PFSK-1 (cell line): ENCODE results near the gene SLC5A3.

ENCODE experiments used
- SIN3A ChIP-seq: IDR thresholded peaks from 2 replicates; pipeline ENCODE4 v1.6.1; 2012; ENCODE audit warnings: mild to moderate bottlenecking, low read length, moderate library complexity, borderline replicate concordance; ENCODE audit not compliant: insufficient read depth
- TF ChIP-seq, protein P1 (sequence below), 2 experiments: IDR thresholded peaks; 2 replicates each; pipeline versions ENCODE4 v1.6.1 to v1.8.0; 2011 to 2012; ENCODE audit warnings: low read depth in 2 of 2, low read length in 2 of 2, control low read depth in 1 of 2, inconsistent platforms in 1 of 2, mild to moderate bottlenecking in 1 of 2, moderate library complexity in 1 of 2; ENCODE audit not compliant: insufficient read depth in 1 of 2

DNA sequence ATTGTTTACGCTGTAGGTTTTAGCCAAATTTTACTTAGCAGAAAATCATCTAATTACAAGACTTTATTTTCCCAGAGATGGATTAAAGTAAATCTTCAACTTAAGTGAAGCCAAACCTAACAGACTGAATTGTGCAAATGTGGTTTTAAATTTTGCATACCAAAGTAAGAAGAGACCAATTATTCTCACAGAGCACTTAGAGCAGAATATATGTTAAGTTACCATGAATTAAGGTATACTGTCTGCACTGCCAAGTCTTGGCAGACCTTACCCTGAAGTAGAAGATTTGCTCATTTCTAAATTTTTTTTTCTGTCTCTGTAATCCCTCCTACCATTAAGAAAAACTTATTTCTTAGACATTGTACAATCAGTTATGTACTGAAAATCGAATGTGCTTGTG is 24.1 kb downstream of the SLC5A3 start:
- no peak for TF ChIP-seq SIN3A
- TF ChIP-seq, protein P1, sequence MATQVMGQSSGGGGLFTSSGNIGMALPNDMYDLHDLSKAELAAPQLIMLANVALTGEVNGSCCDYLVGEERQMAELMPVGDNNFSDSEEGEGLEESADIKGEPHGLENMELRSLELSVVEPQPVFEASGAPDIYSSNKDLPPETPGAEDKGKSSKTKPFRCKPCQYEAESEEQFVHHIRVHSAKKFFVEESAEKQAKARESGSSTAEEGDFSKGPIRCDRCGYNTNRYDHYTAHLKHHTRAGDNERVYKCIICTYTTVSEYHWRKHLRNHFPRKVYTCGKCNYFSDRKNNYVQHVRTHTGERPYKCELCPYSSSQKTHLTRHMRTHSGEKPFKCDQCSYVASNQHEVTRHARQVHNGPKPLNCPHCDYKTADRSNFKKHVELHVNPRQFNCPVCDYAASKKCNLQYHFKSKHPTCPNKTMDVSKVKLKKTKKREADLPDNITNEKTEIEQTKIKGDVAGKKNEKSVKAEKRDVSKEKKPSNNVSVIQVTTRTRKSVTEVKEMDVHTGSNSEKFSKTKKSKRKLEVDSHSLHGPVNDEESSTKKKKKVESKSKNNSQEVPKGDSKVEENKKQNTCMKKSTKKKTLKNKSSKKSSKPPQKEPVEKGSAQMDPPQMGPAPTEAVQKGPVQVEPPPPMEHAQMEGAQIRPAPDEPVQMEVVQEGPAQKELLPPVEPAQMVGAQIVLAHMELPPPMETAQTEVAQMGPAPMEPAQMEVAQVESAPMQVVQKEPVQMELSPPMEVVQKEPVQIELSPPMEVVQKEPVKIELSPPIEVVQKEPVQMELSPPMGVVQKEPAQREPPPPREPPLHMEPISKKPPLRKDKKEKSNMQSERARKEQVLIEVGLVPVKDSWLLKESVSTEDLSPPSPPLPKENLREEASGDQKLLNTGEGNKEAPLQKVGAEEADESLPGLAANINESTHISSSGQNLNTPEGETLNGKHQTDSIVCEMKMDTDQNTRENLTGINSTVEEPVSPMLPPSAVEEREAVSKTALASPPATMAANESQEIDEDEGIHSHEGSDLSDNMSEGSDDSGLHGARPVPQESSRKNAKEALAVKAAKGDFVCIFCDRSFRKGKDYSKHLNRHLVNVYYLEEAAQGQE (IDR thresholded peaks at IDR 0.05; ENCODE audit: insufficient read depth in 1 of 2, low read depth in 2 of 2, low read length in 2 of 2) = no peak
